C4-2B (cell line): Measurements from ENCODE around the gene GMDS.

Experiments
- ZFX ChIP-seq: fragments of 450-650 bp; IDR thresholded peaks from 2 replicates; pipeline ENCODE4 v1.6.1; 2017
- TF ChIP-seq, protein P1 (sequence below): fragments of 450-650 bp; conservative IDR thresholded peaks from 2 replicates; pipeline ENCODE4 v1.5.1; 2017; ENCODE audit warnings: mild to moderate bottlenecking

- TF ChIP-seq, protein P1, sequence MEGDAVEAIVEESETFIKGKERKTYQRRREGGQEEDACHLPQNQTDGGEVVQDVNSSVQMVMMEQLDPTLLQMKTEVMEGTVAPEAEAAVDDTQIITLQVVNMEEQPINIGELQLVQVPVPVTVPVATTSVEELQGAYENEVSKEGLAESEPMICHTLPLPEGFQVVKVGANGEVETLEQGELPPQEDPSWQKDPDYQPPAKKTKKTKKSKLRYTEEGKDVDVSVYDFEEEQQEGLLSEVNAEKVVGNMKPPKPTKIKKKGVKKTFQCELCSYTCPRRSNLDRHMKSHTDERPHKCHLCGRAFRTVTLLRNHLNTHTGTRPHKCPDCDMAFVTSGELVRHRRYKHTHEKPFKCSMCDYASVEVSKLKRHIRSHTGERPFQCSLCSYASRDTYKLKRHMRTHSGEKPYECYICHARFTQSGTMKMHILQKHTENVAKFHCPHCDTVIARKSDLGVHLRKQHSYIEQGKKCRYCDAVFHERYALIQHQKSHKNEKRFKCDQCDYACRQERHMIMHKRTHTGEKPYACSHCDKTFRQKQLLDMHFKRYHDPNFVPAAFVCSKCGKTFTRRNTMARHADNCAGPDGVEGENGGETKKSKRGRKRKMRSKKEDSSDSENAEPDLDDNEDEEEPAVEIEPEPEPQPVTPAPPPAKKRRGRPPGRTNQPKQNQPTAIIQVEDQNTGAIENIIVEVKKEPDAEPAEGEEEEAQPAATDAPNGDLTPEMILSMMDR = no peak
- no peak for TF ChIP-seq ZFX
Observed at GRCh38 chr6:2162079-2162445, 83.3 kb downstream of the GMDS start.
